GM12878 (cell line): Measurements from ENCODE around the gene PGLYRP1. TPM values are rescaled to one million over a fixed set of nuclear protein-coding genes. Genes with fewer than 3 reads are reported as not detected.
A peak's percentile ranks its signal among the peaks of the same experiment; 100 is the strongest.

Experiments
- ATAC-seq: fragments of 200-7000 bp; cut with Tn5 transposase; 3 replicates; pipeline ENCODE4 v1.9.1; 2020; ENCODE audit warnings: mild to moderate bottlenecking, moderate library complexity
- BruUV-seq: library from RNA; stranded (reverse); fragments of 400-500 nt; replicated peaks from 2 replicates; lab custom pipeline; 2021; lab: Mats Ljungman, UMichigan
- CTCF ChIA-PET: fragments of 300-600 bp; sonication (Branson Sonifier 250); formaldehyde crosslinking; extraction: SDS; loops from one replicate; lab custom pipeline; 2021; ENCODE audit warnings: inconsistent platforms; lab: Yijun Ruan, JAX
- POLR2A ChIA-PET: fragments of 350-600 bp; formaldehyde crosslinking; extraction: SDS; loops from one replicate; lab custom pipeline; 2021; ENCODE audit warnings: inconsistent platforms; lab: Charles Lee
- RAD21 ChIA-PET: fragments of 300-600 bp; sonication (Branson Sonifier 250); formaldehyde crosslinking; loops from one replicate; lab custom pipeline; 2023; ENCODE audit warnings: antibody characterized with exemption; ENCODE audit not compliant: unreplicated experiment; lab: Charles Lee
- SMC1A ChIA-PET: fragments of 300-600 bp; sonication (Branson Sonifier 250); formaldehyde crosslinking; loops from one replicate; lab custom pipeline; 2023; ENCODE audit not compliant: unreplicated experiment, uncharacterized antibody; lab: Charles Lee
- DNase-seq: peaks from one replicate; pipeline ENCODE4 v3.0.0-alpha.2; 2011; ENCODE audit warnings: low read depth, low spot score
- FAIRE-seq: peaks from 3 replicates; lab custom pipeline; 2011; peaks lifted over from hg19 to GRCh38; lab: Jason Lieb, UNC
- H2AFZ ChIP-seq: 2 replicates; pipeline ENCODE4 v1.6.0; 2011; ENCODE audit warnings: low read depth, low read length, control low read depth; ENCODE audit not compliant: control insufficient read depth
- H3K27ac ChIP-seq: 2 replicates; pipeline ENCODE4 v1.5.1; 2011; ENCODE audit warnings: control low read depth; ENCODE audit not compliant: control insufficient read depth, insufficient read depth
- H3K27me3 ChIP-seq, 2 experiments: replicated peaks in 1 of 2; 2 replicates each; pipeline versions ENCODE4 v1.6.0 to v1.6.1; 2011; ENCODE audit warnings: low read length in 1 of 2; ENCODE audit not compliant: control insufficient read depth in 2 of 2, insufficient read depth in 2 of 2
- H3K36me3 ChIP-seq, 2 experiments: 2 replicates each; pipeline ENCODE4 v1.5.1; 2011; ENCODE audit warnings: low read length in 1 of 2; ENCODE audit not compliant: control insufficient read depth in 2 of 2, insufficient read depth in 2 of 2
- H3K4me1 ChIP-seq: 2 replicates; pipeline ENCODE4 v1.6.1; 2011; ENCODE audit warnings: mild to moderate bottlenecking, low read length, moderate library complexity, mixed read lengths; ENCODE audit not compliant: control insufficient read depth, insufficient read depth
- H3K4me2 ChIP-seq: 2 replicates; pipeline ENCODE4 v1.6.0; 2011; ENCODE audit warnings: control low read depth; ENCODE audit not compliant: control insufficient read depth, insufficient read depth
- H3K4me3 ChIP-seq: fragments of 200-600 bp; sonication (generic); 2 replicates; pipeline ENCODE4 v1.5.1; 2016
- H3K79me2 ChIP-seq: 2 replicates; pipeline ENCODE4 v1.6.0; 2011; ENCODE audit warnings: low read length; ENCODE audit not compliant: control insufficient read depth, insufficient read depth
- H3K9ac ChIP-seq: 2 replicates; pipeline ENCODE4 v1.8.0; 2011; ENCODE audit warnings: low read length, control low read depth, mixed read lengths; ENCODE audit not compliant: control insufficient read depth, insufficient read depth
- H3K9me3 ChIP-seq: replicated peaks from 3 replicates; pipeline ENCODE4 v1.5.1; 2011; ENCODE audit warnings: mild to moderate bottlenecking, low read length; ENCODE audit not compliant: control insufficient read depth, insufficient read depth
- H4K20me1 ChIP-seq: 2 replicates; pipeline ENCODE4 v1.6.0; 2011; ENCODE audit not compliant: control insufficient read depth, insufficient read depth
- CBX3 ChIP-seq: fragments of 200-600 bp; sonication (generic); IDR thresholded peaks from 2 replicates; pipeline ENCODE4 v1.6.1; 2016; ENCODE audit warnings: low read depth, borderline replicate concordance
- CEBPB ChIP-seq, 2 experiments: fragments of 150-350 bp in 1 of 2; IDR thresholded peaks; 2 replicates each; pipeline ENCODE4 v1.6.1; 2012 to 2014; ENCODE audit warnings: low read depth in 2 of 2, low read length in 2 of 2, borderline replicate concordance in 1 of 2, inconsistent platforms in 1 of 2
- EZH2 ChIP-seq: IDR thresholded peaks from 2 replicates; pipeline ENCODE4 v1.6.1; 2012; ENCODE audit warnings: low read depth, mild to moderate bottlenecking, control low read depth, inconsistent platforms, low read length, borderline replicate concordance; ENCODE audit not compliant: control insufficient read depth
- FOS ChIP-seq: IDR thresholded peaks from 3 replicates; pipeline ENCODE4 v1.6.1; 2011; ENCODE audit warnings: borderline replicate concordance; ENCODE audit not compliant: insufficient read length; ENCODE audit errors: extremely low read depth
- JUND ChIP-seq: IDR thresholded peaks from 2 replicates; pipeline ENCODE4 v1.6.1; 2012; ENCODE audit warnings: low read depth, mild to moderate bottlenecking, low read length, improper control_type of control experiment, moderate library complexity
- KDM1A ChIP-seq: fragments of 200-600 bp; sonication (generic); IDR thresholded peaks from 2 replicates; pipeline ENCODE4 v1.6.1; 2016; ENCODE audit warnings: borderline replicate concordance
- KLF5 ChIP-seq: fragments of 450-650 bp; IDR thresholded peaks from 2 replicates; pipeline ENCODE4 v1.6.1; 2014; ENCODE audit warnings: mild to moderate bottlenecking; ENCODE audit not compliant: partially characterized antibody
- NKRF ChIP-seq: fragments of 450-650 bp; conservative IDR thresholded peaks from 2 replicates; pipeline ENCODE4 v1.6.1; 2017; ENCODE audit warnings: mild to moderate bottlenecking, moderate library complexity
- NRF1 ChIP-seq: conservative IDR thresholded peaks from 2 replicates; pipeline ENCODE4 v1.6.1; 2011; ENCODE audit warnings: mild to moderate bottlenecking, low read depth, low read length, improper control_type of control experiment
- PML ChIP-seq: IDR thresholded peaks from 2 replicates; pipeline ENCODE4 v1.6.1; 2012; ENCODE audit warnings: low read length, inconsistent platforms
- POLR2A ChIP-seq: IDR thresholded peaks from 2 replicates; pipeline ENCODE4 v1.6.1; 2011; ENCODE audit warnings: low read depth, mild to moderate bottlenecking, low read length
- SIN3A ChIP-seq: IDR thresholded peaks from 2 replicates; pipeline ENCODE4 v1.6.1; 2012; ENCODE audit warnings: low read depth, low read length, improper control_type of control experiment
- USF2 ChIP-seq: IDR thresholded peaks from 2 replicates; pipeline ENCODE4 v1.6.1; 2011; ENCODE audit warnings: low read depth, low read length, improper control_type of control experiment, borderline replicate concordance
- WRNIP1 ChIP-seq: IDR thresholded peaks from 2 replicates; pipeline ENCODE4 v1.6.1; 2011; ENCODE audit warnings: low read depth, low read length, improper control_type of control experiment, borderline replicate concordance
- ZBTB11 ChIP-seq: fragments of 450-650 bp; formaldehyde crosslinking; IDR thresholded peaks from 2 replicates; pipeline ENCODE4 v1.5.0; 2022; ENCODE audit warnings: mild to moderate bottlenecking, missing genetic modification characterization
- ZNF207 ChIP-seq: fragments of 450-650 bp; IDR thresholded peaks from 2 replicates; pipeline ENCODE4 v1.6.1; 2014; ENCODE audit warnings: antibody characterized with exemption, mild to moderate bottlenecking, borderline replicate concordance
- WGBS: methylation state at CpG from one replicate; pipeline ENCODE4 v1.1.6; 2016; ENCODE audit warnings: low lambda C conversion rate; ENCODE audit not compliant: insufficient replicate concordance, insufficient coverage; ENCODE audit errors: missing lambda C conversion rate; 5-methylcytosine and 5-hydroxymethylcytosine counted together
- in situ Hi-C: fragments of 300-500 bp; cut with MboI; formaldehyde crosslinking; loops from 9 replicates; pipeline ENCODE4 v1.14.3; 2018; ENCODE audit warnings: mixed read lengths
- intact Hi-C: fragments of 100-400 bp; cut with micrococcal nuclease; formaldehyde crosslinking; loops from one replicate; pipeline ENCODE4 v1.14.2; 2022; ENCODE audit not compliant: unreplicated experiment
- polyA plus RNA-seq, 11 experiments: library from polyadenylated mRNA; depleted of rRNA in 4 of 11; unstranded in 6 of 11; stranded (reverse) in 5 of 11; fragments of >200 nt; fragmentation: Nextera tagmentation in 4 of 11; fragmentation: Illumina TruSeq in 1 of 11; extraction: Ambion mirVana in 4 of 11; extraction: Trizol in 1 of 11; gene quantifications; 1 replicate in 1 of 11; 2 replicates in 10 of 11; pipeline versions ENCODE4 v1.2.1 to v1.2.3, GENCODE V29; 2011 to 2016; ENCODE audit warnings: inconsistent platforms in 2 of 11, missing spikeins in 2 of 11, low read depth in 1 of 11
- total RNA-seq, 4 experiments: library from RNA; depleted of rRNA in 3 of 4; stranded (reverse); fragments of >200 nt in 3 of 4; fragmentation: Illumina TruSeq in 1 of 4; extraction: Trizol in 1 of 4; gene quantifications; 2 replicates each; pipeline versions ENCODE4 v1.2.1 to v1.2.3, GENCODE V29; 2013 to 2021

Gene PGLYRP1
- total and polyA plus RNA-seq, 10 of the 15 experiments (the other 5 are each of a cell fraction or from before 2014, with no cell fraction given) = 0.30 TPM; not detected in 9

GRCh38 chr19:45994456-45994997 lies 28.3 kb downstream of the PGLYRP1 start:
- ATAC-seq (peak; percentile 23), FAIRE-seq (peak; percentile 18), DNase-seq (no peak)
- peak overlapping the region; percentile 49 for H3K4me2 ChIP-seq
- intact Hi-C loops = loop anchor here (10.0 kb wide), 1 partner anchor 180 kb away; the partner anchor contains the start of gene RSPH6A
- CTCF ChIA-PET = interaction anchor here (0.7 to 3.7 kb wide), 11 partner anchors 16 to 668 kb away, joined by 3 to 12 read pairs (median 5); partner anchors contain the start of gene SIX5
- H3K36me3 ChIP-seq = no peaks in the 10 kb centered on the region
- peak overlapping the region; percentile 97 for H2AFZ ChIP-seq
- SMC1A ChIA-PET = interaction anchor here (1.0 kb wide), 3 partner anchors 11 to 108 kb away, joined by 3 to 4 read pairs (median 3); partner anchors contain the start of genes IRF2BP1 and MYPOP
- no peaks in the 10 kb centered on the region; the same call in 2 of the 3 replicates for H3K9me3 ChIP-seq
- WGBS = under 1% methylated on average over 8 of the region's 8 CpGs
- peak overlapping the region; percentile 60 for H3K4me3 ChIP-seq
- no TSS peak for BruUV-seq
- RAD21 ChIA-PET = interaction anchor here (1.0 to 2.0 kb wide), 4 partner anchors 109 to 177 kb away, joined by 3 to 14 read pairs (median 6); partner anchors contain the start of genes FOXA3, IRF2BP1 and SYMPK
- H3K27ac ChIP-seq = no peak overlapping the region
- peak overlapping the region; percentile 45 for H3K9ac ChIP-seq
- H4K20me1 ChIP-seq = no peaks in the 10 kb centered on the region
- no peaks in the 10 kb centered on the region for H3K27me3 ChIP-seq
- in situ Hi-C loops = no loop called here
- peaks cover 9% of the 10 kb centered on the region for H3K79me2 ChIP-seq
- peaks cover 4% of the 10 kb centered on the region; the same call in 1 of the 2 replicates for H3K4me1 ChIP-seq
- POLR2A ChIA-PET = interaction anchor here (0.9 to 2.7 kb wide), 8 partner anchors 23 to 606 kb away, joined by 3 to 10 read pairs (median 6); partner anchors contain the start of genes IRF2BP1, MYPOP, SIX5 and SYMPK
- TF ChIP-seq POLR2A (no peak), EZH2 (no peak), CBX3 (no peak), PML (no peak), SIN3A (no peak), WRNIP1 (no peak), NKRF (no peak), USF2 (no peak), JUND (no peak), NRF1 (no peak), ZBTB11 (CRISPR knock-in tag) (no peak), KLF5 (no peak), CEBPB (IDR thresholded peaks at IDR 0.05; ENCODE audit: borderline replicate concordance in 1 of 2, low read depth in 2 of 2, low read length in 2 of 2) (no peak), FOS (no peak), ZNF207 (no peak), KDM1A (no peak)
